GM10847 (cell line): ENCODE measurements around the gene MUTYH.

Source experiments
- POLR2A ChIP-seq: IDR thresholded peaks from 2 replicates; pipeline ENCODE4 v1.6.1; 2011; ENCODE audit not compliant: insufficient read length; ENCODE audit errors: extremely low read depth

MUTYH gene

DNA sequence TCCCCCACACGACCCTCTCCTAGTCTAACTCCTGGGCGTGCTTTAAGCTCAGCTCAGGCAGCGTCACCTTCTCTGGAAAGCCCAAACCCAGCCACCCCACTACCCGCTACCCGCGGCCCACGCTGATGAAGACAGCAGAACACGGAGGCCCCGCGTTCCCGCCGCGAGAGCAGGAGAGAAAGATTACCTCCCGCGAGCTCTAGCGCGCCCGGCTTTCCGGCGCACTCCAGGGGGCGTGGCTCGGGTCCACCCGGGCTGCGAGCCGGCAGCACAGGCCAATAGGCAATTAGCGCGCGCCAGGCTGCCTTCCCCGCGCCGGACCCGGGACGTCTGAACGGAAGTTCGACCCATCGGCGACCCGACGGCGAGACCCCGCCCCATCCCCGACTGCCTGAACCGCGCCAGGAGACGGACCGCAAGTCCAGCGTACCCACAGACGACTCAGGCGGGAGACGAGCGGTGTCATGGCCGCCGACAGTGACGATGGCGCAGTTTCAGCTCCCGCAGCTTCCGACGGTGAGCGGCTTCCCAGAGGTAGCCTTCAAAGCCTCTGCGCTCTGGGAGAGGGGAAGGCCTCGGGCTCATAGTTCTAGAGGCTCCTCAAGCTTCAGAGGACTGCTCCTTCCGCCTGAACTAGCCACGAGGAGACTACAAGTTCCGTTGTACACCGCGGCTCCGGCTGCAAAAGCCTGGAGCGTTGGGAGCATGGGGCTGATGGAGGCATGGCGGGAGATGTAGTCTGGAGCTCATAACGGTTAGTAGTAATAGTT lies at the start of gene MUTYH, which contains the start of gene TOE1:
TSS of gene MUTYH (minus strand) at position 652 of the 770 bp plus-strand sequence. CDS start 5,935 bp downstream, outside the sequence.
TSS of gene TOE1 (plus strand) at position 382 of the 770 bp plus-strand sequence. CDS start at position 465, 83 bp downstream.
- TF ChIP-seq POLR2A: peak; percentile 65

DNA sequence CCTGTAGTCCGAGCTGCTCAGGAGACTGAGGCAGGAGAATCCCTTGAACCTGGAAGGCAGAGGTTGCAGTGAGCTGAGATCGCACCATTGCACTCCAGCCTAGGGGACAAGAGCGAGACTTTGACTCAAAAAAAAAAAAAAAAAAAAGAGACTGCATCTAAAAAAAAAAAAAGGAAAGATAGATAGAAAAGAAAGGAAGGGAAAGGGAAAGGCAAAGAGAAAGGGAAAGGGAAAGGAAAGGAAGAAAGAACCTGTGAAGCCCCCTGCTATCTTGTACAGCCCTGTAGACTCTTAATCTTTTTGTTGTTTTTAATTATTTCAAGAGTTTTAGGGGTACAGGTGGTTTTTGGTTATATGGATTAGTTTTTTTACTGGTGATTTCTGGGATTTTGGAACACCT lies 46.0 kb upstream of the MUTYH start:
- TF ChIP-seq POLR2A: no peak

- TF ChIP-seq POLR2A: no peak
Observed at GRCh38 chr1:45385302-45385701, 45.1 kb upstream of the MUTYH start.

GRCh38 chr1:45383191-45383590 lies 43.0 kb upstream of the MUTYH start:
- TF ChIP-seq POLR2A: no peak

GRCh38 chr1:45381243-45381642 lies 41.0 kb upstream of the MUTYH start:
- TF ChIP-seq POLR2A: no peak

DNA sequence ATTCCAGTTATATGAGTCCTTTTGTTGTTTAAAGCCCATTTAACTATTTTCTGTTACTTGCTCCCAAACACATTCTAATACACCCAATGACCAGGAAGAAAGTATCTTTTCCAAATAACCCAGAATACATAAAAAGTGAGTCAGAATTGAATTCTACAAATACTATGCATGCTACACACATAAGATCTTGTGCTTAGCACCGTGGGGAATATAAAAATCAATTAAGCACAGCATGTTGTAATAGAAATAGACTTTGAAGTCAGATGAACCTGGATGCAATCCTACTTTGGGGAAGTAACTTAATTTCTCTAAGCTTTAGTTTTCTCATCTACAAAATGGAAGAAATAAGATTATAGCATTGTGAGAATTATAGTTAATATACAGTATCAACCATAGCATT lies 40.5 kb upstream of the MUTYH start:
- TF ChIP-seq POLR2A: no peak

DNA sequence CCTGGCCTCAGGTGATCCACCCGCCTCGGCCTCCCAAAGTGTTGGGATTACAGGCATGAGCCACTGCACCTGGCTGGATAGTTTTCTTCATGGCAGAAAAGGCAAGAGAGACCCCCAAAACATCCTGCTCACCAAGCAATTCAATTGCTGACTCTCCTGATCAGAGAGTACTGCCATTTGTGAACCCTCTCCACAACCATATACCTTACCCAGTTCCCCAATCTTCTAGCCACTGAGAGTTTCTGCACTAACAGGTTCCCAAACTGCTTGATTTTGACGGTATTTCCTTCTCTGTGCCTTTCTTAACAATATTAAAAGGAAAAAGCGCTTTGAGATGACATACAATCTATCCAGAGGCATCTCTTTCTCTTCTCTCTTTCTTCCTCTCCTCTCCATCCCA lies 39.9 kb upstream of the MUTYH start:
- TF ChIP-seq POLR2A: no peak

GRCh38 chr1:45379524-45379923 lies 39.3 kb upstream of the MUTYH start:
- no peak for TF ChIP-seq POLR2A

DNA sequence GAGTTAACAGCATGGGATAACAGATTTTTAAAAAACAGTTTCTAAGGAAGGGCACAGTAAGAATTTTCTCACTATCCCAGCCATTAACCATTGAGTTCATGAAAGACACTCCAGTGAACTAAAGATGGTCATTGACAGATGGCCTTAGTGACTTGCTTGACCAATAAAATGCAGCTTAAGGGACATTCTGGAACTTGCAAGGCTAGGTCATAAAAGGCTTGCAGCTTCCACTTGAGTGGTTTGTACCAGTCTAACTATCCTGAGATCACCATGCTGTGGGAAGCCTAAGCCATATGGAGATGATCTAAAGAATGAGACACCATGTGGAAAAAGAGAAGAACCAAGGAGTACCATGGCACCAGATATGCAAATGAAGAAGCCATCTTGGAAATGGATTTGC lies 37.9 kb upstream of the MUTYH start:
- no peak for TF ChIP-seq POLR2A

DNA sequence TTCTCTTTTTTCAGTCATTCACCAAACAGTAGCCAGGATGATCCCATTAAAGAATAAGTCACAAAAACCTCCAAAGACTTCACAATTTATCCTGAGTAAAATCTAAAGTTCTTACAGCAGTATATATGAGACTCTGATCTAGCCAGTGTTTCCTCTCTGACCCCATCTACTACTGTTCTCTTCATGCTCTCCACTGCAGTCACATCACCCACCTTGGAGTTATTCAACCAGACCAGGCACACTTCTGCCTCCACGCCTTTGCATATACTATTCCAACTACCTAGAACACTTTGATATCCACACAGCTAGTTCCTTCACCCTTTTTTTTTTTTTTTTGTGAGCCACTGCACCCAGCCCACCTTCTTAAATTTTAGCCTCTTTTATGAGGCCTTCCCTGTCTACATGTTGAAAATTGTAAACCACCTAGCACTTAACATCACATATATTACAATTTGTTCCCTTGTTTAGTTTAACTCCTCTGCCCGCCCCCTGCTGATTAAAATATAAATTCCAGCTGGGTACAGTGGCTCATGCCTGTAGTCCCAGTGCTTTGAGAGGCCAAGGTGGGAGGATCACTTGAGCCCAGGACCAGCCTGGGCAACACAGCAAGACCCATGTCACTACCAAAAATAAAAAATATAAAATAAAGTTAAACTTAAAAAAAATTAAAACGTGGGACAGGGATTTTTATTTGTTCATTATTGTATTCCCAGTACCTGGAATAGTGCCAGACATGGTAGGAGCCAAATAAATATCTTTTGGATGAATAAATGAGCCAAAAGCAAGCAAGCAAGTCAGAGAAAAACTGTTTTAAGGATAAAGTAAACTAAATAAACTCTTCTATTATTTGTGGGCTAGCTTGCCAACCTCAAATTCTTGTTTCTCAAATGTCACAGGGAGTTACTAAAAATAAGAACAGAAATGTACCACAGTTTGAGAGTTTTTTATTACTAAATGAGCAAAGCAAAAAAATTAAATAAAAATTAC lies 35.2 kb upstream of the MUTYH start:
- TF ChIP-seq POLR2A: no peak

DNA sequence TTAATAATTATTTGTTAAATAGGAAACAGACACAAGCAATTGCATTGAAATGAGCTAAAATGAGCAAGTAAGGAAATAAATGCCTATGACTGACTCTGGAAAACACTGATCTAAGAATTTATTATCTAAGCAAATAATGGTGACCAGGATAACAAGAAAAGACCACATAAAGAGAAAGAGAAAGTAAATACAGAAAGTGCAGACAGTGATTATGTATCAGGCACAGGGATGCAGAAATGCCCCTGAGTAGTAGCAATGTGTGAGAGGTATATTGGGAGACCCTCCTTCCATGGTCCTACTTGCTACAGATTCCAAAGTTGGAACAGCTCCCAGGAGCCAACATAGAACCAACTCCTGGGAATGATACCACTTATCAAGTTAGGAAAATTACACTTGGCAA lies 33.3 kb upstream of the MUTYH start:
- TF ChIP-seq POLR2A: no peak

GRCh38 chr1:45370575-45370974 lies 30.3 kb upstream of the MUTYH start:
- no peak for TF ChIP-seq POLR2A

GRCh38 chr1:45365051-45365450 lies 24.8 kb upstream of the MUTYH start:
- TF ChIP-seq POLR2A: no peak

DNA sequence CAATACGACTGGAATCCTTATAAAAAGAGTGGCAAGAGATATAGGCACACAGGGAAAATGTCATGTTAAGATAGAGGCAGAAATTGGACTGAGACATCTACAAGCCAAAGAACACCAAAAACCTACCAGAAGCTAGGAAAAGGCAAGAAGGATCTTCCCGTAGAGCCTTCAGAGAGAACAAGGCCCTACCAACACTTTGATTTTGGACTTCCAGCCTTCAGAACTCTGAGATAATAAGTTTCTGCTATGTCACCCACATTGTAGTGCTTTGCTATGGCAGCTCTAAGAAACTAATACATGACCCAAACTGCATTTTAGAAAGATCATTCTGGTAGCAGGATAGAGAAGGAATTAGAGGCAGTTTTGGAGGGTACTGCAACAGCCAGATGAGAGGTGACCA lies 24.1 kb upstream of the MUTYH start:
- no peak for TF ChIP-seq POLR2A

DNA sequence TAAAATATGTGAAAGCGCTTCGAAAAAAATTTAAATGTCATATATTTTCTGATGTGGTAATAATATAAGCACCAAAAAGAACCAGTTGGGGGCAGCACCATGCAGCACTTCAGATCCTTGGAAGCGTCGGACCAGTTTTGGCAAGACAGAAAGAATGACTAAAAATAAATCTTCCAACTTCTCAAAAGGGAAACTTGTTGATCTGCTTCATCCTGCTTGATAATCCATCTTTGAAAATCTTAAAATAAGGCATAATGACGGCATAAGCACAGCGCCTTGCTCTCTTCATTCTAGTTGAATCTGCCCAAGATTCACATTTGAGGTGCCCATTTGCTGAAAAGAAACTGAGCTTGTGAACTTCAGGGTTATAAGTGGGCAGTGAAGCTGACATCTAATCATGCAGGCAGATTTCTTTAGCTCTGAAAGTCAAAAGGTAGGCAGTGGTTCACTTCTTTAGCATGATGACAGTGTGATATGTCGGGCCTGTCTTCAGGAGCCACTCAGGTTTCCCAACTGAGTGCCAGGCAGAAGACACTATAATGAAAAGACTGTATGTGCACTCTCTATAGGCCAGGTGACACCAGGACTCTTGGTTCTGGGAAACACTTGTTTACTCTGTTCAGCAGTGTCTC lies 19.8 kb upstream of the MUTYH start:
- no peak for TF ChIP-seq POLR2A

DNA sequence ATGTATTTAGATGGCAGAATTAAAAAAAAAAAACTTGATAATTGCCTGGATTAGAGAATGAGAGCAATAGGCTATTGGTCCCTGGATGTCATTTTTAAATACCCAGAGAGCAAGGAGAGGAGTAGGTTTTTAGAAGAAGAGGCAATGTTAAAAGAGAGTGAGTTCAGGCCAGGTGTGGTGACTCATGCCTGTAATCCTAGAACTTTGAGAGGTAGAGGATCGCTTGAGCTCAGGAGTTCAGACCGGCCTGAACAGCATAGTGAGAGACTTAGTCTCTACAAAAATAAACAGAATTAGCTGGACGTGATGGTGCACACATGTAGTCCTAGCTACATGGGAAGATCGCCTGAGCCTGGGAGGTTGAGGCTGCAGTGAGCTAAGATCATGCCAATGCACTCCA lies 15.9 kb upstream of the MUTYH start:
- TF ChIP-seq POLR2A: no peak

- TF ChIP-seq POLR2A: no peak
Observed at GRCh38 chr1:45355683-45356082, 15.4 kb upstream of the MUTYH start.
